WI38 (cell line): Measurements from ENCODE around the gene CCR5.

ENCODE experiments used
- H3K4me3 ChIP-seq: 2 replicates; pipeline ENCODE4 v1.5.1; 2011; ENCODE audit warnings: low read depth, mild to moderate bottlenecking, control low read depth, low read length
- CTCF ChIP-seq: IDR thresholded peaks from 2 replicates; pipeline ENCODE4 v1.5.1; 2012; ENCODE audit warnings: low read depth, mild to moderate bottlenecking, control low read depth, low read length

Gene CCR5

GRCh38 chr3:46359733-46360493 is 10.8 kb upstream of the CCR5 start:
- H3K4me3 ChIP-seq: no peak overlapping the region
- no peak for TF ChIP-seq CTCF

- no peak for TF ChIP-seq CTCF
- no peak overlapping the region for H3K4me3 ChIP-seq
Observed at GRCh38 chr3:46360907-46361306, 9.8 kb upstream of the CCR5 start.

GRCh38 chr3:46361408-46362283 is 9.1 kb upstream of the CCR5 start:
- H3K4me3 ChIP-seq: no peak overlapping the region
- TF ChIP-seq CTCF: no peak

- TF ChIP-seq CTCF: no peak
- H3K4me3 ChIP-seq: no peak overlapping the region
Observed at GRCh38 chr3:46365041-46365440, 5.7 kb upstream of the CCR5 start.

- no peak overlapping the region for H3K4me3 ChIP-seq
- no peak for TF ChIP-seq CTCF
Observed at GRCh38 chr3:46365737-46366524, 4.8 kb upstream of the CCR5 start.

- TF ChIP-seq CTCF: no peak
- no peak overlapping the region for H3K4me3 ChIP-seq
Observed at GRCh38 chr3:46367811-46368210, 2.9 kb upstream of the CCR5 start.

- H3K4me3 ChIP-seq: no peak overlapping the region
- TF ChIP-seq CTCF: no peak
Observed at GRCh38 chr3:46368569-46368968, 2.2 kb upstream of the CCR5 start.
